GM19023 (cell line): Measurements from ENCODE around the gene DLGAP4.

Experiments
- ATAC-seq: cut with Tn5 transposase; IDR thresholded peaks from one replicate; pipeline ENCODE4 v1.9.1; 2021; ENCODE audit warnings: mild to moderate bottlenecking, moderate library complexity; ENCODE audit not compliant: unreplicated experiment

The DLGAP4 gene

DNA sequence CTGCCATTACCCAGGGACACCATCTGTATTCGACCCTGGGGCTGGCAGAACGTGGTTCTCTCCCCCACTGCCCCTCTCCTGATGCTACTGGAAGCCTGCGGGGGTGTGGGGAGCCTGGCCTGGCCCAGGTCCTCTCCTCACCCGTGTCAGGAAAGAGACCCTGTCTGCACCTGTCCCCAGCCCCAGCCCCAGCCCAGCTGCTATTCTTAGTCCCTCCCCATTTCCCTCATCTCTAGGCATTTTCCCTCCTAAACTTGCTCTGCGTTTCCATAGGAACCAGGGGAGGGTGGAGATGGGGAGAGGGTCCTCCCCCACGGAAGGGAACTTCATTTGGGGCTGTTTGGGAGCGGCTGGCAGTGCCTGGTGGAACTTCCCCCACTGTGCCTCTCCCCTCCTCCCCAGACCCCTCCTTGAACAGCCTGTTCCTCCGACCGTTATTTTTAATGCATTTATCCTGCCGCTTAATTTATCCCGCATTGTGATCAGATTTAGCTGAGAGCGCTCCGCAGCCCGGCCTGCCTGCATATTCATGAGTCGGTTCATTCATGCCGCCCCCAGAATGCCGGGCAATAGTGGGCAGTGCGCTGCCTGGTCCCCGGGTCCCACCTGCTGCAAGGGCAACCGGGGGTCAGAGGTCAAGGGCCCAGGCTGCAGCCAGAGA, 31.8 kb upstream of the DLGAP4 start:
- ATAC-seq, result no peak

DNA sequence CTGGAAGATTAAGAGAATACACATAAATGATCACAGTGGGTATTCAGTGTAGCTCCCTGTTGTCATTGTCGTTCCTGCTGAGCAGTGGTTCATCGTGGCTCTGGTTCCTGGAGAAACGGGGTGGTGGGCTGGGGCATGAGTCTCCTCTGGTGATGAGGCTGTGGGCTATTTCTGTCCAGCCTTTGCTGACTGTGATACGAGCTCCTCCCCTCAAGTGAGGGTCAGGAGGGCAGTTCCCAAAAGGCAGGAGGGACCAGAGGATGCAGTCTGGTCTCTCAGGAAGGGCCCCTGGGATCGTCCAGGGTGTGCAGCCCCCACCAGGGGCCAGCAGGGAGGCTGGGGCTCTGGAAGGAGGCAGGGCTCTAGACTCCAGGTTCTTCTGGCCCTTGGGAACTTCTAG, 31.1 kb upstream of the DLGAP4 start:
- no peak for ATAC-seq

DNA sequence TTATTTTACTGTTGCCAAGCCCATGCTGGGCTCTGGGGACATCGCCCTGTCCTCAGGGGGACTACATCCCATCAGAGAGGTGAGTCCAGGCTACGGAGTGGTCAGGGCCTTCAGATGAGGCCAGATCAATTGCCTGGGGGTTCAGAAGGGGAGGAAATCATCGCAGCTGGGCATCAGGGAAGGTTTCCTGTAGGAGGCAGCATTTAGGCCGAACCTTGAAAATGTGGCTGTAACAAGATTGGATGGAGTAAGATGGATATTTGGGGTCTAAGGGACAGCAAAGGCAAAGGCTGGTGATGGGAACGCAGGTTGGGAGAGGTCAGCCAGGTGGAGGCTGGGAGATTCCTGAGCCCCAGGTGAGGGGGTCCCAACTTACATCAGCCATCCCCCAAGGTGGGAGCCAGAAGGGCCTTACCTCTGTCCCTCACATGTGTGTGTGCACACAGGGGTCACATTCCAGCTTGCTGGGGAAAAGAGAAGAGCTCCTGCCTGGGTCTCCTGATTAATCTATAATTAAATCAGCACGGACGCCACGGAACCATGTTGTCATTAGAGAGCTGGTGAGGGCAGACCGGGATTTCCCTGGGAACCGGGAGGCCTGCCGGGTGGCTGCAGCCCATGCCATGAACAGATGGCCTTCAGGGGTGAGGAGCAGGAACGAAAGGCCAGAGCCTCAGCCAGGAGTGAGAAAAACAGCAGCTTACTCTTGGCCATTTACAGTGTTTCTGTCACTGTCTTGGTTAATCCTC, 30.5 kb upstream of the DLGAP4 start:
- no peak for ATAC-seq

DNA sequence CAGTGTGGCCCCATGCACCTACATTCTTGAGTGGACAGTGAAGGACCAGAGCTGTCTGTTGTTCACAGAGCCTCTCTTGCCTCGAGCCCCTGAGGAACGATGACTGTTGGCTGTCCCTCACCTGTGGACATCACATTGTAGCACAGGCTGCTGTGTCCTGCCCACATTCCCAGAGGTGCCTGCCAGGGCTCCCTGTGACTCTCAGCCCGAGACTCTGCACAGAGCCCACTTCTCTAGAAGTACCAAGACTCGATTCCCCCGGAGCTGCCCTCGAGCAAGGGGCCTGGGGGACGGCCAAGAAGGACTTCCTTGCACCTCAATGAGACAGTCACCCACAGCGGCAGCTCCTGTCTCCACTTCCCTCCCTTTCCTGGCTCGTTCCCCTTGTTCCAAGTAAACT, 28.6 kb upstream of the DLGAP4 start:
- ATAC-seq, result no peak

DNA sequence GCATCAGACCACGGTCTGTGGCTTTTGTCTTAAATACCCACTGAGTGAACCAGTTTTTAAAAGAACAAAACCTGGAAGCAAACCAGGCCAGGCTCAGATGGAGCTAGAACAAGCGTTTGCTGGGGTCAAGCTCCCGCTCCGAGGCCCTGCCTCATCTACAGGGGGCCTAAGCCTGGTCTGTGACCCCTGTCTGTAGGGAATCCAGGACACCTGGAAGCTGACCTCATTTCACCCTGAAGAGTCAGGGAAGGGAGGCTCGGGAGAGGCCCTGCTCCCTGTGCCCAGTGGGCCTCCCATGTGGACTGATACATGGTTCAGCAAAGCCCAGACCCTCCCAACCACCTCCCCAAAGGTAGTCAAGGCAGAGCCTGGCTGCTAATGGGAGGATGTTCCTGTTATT, 26.8 kb upstream of the DLGAP4 start:
- no peak for ATAC-seq

DNA sequence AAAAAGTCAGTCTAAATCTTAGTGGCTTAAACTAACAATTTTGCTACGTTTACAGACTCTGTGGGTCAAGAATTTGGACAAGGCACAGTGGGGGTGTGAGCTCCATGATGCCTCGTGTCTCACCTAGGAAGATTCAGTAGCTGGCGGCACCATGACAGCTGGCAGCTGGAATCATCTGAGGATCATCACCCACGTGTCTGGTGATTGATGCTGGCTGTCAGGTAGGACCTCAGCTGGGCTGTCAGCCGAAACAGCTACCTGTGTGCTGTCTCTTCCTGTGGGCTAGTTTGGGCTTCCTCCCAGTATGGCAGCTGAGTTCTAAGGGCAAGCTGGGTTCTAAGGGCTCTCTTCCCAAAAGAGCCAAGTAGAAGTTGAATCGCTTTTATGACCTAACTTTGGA, 26.4 kb upstream of the DLGAP4 start:
- ATAC-seq, result no peak

DNA sequence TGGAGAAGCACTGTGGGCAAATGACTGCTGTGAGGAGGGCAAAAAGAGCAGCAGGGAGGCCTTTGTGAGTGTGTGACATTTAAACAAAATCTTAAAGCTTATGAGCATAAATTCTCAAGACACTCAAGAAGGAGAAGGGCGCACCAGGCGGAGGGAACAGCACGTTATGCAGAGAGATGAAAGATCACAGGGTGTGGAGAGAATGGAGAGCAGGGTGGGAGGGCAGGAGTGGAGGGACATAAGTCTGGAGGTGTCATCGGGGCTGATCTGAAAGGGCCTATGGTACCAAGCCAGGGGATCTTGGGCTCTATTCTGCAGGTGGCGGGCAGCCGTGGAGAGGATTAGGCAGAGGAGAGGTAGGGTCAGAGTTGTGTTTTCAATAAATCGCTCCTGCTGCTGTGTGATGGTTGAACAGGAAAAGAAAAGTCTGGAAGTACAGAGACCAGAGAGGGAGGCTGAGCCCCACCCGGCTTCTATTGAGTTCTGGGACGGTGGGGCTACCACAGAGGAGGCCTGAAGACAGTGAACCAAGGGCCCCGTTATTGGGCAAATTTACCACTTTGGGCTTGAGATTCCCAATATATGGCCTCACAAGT, 24.3 kb upstream of the DLGAP4 start:
- no peak for ATAC-seq

DNA sequence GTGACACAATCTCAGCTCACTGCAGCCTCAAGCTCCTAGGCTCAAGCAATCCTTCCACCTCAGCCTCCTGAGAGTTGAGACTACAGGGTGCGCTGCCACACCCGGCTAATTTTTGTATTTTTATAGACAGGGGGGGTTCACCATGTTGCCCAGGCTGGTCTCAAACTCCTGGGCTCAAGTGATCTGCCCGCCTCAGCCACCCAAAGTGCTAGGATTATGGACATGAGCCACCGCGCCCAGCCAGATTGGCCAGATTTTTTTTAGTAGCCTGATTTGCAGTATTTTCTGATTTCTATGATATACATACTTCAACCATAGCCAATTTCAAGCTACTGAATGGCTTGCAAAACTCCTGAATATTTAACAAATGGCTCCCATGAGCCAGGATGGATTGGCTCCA, 21.4 kb upstream of the DLGAP4 start:
- ATAC-seq, result no peak

DNA sequence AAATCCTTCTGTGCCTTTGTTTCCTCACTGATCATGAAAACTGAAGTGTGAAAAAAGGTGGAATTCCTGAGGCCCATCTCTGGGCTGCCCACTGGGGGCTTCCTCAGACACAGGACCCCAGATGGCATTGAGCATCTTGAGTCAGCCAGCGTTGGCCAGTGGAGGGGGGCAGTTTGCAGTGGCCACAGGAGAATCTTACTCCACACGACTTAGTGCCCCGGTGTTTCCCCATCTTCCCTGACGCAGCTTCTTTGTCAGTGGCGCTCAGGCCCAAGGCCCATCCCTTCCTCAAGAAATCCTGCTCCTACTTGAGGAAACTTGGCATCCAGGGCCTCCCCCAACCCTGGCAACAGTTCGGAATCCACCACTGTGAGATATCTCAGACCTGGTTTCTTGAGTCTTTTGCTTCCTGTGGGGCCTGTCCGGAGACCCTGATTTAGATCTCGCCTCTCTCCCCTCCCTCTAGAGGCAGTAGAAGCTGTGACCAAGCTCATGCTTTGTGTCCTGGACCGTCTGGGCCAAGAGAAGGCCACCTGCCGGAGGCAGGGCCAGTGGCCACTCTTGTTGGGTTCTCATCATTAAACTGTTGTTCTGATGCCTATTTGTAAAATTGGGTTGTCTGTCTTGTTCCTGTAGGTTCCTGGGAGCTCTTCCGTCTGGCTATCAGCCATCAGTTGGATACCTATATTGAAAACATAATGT, 20.2 kb upstream of the DLGAP4 start:
- ATAC-seq, result no peak

DNA sequence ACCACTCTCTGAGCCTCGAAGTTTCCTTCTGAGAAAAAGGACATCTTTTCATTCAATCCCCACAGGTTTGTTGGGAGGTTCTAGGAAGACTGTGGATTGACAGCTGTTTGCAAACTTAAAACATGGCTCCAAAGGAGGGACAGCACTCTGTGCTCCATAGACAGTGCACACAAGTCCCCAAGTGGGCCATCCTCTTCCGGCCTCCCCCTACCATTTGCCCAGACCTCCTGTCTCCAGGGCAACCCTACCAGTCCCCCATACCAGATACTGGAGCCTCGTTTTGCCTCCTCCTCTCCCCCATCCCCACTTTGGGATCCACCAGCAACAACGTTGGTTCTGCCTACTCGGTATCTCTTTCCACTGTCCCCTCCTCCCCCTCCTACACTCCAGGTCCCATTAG, 8.5 kb upstream of the DLGAP4 start:
- ATAC-seq, result no peak

DNA sequence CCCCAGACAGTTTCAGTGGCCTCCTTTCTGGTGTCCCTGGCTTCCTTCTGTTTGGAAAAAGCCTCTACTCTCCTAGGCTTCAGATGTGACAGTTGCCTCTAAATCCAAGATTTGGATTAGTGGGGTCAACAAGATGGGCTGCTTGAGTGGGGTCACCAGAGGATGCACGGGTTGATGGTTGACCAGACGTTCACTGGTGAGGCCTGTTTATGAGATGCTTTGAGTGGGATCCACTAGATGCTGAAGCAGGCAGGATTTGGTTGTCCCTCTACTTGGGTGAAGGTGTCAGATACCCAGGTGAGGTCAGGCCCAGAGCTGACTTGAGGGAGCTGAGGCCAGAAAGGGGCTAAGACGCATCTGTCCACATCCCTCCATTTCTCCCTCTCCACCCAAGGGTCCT, 8.1 kb upstream of the DLGAP4 start:
- ATAC-seq, result no peak

DNA sequence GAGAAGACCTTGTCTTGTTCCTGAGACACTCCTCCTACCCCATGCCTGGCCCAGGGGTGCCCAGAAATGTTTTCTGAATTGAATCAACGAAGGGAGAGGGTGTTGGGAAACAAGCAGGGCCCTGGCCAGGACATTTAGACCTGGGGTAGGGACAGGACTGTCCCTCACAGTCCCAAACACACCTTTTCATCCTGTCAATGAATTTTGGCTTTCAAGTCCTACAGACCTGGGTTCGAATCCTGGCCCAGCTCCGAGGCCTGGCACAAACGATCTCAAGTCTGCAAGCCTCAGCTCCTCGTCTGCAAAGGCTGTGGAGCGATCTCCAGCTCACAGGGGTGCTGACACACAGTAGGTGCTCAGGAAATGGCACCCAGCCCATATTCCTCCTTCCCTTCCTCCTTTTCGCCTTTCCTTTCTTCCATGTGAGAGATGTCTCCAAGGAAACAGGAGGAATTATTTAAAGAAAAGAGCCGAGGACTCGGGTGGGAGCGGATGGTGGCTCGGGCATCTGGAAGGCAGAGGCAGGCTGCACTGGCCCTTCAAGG, 7.3 kb upstream of the DLGAP4 start:
- ATAC-seq, result no peak

DNA sequence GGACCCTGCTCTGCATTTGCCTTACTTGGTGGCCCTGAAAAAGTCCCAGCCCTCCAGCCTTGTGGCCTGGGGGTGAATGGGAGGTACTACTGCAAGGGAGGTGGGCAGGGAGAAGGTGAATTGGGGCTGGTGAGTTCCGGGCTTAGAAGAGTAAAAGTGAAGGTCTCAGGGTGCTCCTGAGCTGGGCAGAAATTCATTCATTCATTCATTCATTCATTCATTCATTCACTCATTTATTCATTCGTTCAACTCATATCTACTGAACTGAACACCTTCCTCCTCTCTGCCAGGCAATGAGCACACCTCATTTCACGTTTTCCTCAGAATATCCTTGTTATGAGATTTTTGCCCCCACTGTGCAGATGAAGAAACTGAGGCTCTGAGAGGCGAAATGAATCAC, 6.7 kb upstream of the DLGAP4 start:
- no peak for ATAC-seq

DNA sequence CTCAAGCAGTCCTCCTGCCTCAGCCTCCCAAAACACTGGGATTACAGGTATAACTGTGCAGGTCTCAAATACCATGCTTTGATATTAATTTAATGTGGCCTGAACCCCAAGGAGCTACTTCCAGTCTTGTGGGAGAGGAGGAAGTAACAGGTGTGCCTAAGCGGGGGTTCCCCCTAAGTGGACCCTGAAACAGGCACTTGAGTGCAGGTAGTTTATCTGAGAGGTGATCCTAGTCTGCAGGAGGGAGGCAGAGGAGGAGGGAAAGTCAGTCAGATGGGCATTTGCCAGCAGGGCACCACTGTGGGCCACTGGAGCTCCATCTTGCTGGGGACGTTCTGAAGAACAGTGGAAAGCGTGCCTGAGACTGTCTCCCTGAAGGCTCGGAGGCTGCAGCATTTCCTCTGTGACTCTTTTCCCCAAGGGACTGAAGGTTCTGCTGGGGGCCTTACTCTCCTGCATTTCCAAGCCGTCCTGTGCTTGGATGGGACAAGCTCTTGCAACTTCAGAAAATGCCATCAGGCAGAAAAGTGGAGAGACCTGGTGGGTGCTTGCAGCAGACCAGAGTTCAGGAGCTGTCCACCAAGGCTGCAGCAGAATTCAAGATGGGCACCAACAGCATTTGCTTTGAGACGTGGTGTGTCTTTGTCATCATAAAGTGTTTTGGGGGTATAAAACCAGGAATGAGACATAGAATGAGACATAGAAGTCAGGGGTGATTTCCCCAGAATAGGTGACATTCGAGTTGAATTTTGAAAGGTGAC, 4.6 kb upstream of the DLGAP4 start:
- no peak for ATAC-seq

DNA sequence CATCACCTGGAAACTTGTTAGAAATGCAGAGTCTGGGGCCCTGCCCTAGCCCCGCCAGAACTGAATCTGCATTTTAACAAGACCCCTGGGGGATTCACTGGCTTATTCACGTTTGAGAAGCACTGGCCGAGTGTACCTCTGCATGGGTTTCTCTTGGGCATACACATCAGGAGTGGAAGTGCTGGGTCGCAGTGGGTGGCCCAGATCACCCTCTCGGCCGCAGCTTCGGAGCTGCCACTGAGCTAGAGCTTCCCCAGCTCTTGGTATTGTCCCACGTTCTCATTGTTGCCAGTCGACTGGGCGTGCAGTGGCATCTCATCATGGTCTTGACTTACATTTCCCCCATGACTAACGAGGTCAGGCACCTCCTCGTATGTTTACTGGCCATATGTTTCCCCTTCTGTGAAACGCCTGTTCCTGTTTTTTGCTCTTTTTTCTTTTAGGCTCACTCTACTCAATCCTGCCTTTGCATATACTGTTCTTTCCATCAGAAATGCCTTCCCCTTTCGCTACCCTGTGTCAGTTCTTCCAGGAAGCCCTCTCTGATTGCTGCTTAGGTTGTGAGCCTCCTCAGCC, 3.0 kb upstream of the DLGAP4 start:
- ATAC-seq, result no peak

DNA sequence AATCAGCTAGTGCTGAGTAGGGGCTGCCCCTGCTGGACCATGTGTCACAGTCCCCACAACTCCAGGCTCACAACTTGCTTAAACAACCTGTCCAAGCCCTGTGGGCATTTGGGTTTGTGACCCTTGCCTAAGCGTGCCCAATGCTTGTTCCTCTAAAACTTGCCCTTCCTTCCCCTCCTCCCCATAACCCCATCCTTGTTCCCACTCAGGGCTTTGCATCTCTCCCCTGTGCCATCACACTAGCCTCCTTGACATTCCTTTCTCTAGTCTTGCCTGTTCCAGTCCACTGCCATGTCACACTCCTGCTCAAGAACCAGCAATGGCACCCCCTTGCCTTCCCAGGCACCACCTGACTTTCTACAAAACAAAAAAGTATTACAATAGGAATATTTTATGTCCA, 2.3 kb upstream of the DLGAP4 start:
- no peak for ATAC-seq

DNA sequence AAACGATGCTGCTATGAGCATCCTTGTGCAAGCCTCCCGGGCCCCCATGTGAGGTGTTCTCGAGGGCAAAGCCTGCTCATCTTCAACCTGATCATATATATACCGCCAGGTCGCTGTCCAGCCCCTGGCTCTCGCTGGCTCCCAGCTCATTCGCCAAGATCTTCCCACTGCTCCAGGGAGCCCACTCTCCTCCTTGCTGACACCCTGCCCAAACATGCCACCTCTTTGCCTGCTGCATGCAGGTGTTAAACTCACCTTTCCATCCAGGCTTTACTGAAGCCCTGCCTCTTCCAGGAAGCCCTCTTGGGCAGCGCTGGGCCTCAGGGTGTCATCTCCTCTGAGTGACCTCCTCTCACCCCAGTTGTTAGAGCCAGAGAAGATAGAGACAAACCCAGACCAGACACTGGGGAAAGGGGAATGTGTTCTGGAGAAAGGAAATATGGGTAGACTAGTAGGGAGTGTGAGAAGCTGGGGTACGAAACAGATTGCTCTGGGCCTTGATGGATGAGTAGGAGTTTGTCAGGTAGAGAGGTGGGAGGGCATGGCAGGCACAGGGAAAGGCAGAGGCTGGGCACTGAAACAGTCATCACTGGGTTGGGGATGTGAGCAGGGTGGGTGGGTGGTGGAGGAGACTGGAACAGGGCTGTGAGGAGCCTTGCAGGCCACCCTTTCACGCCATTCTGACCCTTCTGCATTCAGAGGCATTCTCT, 1.2 kb upstream of the DLGAP4 start:
- ATAC-seq, result no peak

DNA sequence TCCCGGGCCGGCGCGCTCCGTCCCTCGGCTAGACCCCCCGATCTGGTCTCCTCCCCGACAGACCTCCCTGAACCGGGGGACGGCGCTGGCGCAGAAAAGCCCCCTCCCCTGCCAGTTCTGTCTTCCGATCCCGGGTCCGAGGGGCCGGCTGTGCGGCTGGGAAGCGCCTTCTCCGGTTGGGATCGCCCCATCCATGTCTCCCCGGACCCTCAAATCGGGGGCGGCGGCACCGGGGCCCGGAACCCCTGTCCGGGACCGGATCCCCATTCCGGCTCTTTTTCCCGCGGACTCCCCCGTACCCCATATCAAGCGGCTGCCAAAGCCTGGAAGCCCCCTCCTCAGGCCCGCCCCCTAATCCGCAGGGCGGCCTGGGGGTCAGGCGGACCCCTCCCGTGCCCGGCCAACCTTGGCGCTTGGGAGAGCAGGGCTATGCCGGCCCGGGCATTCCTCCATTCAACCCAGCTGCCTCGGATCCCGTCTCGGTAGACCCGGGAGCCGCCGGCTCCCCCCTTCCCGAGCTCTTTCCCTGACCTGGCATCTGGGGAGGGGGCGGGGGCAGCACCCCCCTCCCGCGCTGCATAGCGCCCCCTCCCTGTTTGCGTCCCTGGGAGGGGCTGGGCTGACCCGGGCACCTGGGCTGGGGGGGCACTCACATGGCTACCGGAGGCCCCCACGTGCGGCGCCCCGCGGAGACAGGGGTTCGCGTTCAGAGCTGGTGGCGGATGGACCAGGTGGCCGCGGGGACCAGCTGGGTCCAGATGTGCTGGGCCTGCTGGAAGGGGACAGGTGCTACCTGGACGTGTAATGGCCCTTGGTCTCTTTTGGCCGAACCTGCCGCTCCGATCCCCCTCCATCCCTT, 643 bp downstream of the DLGAP4 start:
- ATAC-seq, result no peak
